Stimulated activated CD4-positive, alpha-beta T cell treated with anti-CD3 and anti-CD28 coated beads, Interleukin-1b, Interleukin-23, amount 100 ng/mL, for 24 hours (primary cell): Measurements from ENCODE around the gene PGRMC1.
"Not testable (repeated sequence)": the region's sequence is repeated elsewhere in the genome, so short reads cannot be mapped to it uniquely, and the experiment has no call there.

Experiments used
- DNase-seq, 4 experiments: peaks; one replicate each; pipeline ENCODE4 v3.0.0-alpha.2; 2020; ENCODE audit warnings: low read depth in 4 of 4, low spot score in 1 of 4

PGRMC1 gene

DNA sequence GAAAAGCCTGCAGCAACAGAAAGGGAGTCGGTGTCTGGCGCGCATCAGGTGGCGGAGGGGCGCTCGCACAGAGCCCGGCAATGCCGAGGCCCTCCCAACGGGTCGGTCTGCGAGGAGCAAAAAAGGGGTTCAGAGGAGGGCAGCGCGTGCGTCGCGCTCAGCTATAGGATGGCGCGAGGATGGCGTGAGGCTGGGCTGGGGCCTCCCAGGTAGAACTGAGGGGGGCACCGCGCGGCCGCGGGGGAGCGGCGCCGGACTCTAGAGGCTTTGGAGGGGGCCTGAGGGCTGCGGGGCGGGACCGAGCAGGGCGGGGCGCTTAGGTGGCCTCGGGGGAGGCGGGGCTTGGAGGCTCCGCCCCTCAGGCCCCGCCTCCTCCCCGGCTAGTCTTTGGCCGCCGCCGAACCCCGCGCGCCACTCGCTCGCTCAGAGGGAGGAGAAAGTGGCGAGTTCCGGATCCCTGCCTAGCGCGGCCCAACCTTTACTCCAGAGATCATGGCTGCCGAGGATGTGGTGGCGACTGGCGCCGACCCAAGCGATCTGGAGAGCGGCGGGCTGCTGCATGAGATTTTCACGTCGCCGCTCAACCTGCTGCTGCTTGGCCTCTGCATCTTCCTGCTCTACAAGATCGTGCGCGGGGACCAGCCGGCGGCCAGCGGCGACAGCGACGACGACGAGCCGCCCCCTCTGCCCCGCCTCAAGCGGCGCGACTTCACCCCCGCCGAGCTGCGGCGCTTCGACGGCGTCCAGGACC is at the start of gene PGRMC1:
PGRMC1 (plus strand) TSS at position 414 of the 751 bp plus-strand sequence; CDS start at position 493, 79 bp downstream.
- DNase-seq: peak; percentile 29 to 65 (median 55)

DNA sequence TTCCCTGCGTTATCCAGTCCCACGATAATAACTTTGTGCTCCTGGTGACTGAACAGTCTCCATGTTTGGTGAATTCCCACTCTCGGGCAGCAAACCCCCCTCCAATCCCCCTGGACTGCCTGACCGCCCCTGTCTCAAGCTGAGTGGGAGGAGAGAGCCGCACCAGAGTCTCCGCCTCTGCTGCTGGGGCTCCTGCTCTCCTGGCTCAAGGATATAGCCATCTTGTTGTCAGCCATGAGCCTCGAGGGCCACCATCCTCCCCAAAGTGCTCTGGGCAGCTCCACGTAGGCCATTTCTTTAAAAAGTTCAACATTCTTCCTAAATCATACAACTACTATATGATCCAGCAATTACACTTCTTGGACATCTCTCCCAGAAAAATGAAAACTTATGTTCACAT is 49.3 kb upstream of the PGRMC1 start:
- no peak for DNase-seq

DNA sequence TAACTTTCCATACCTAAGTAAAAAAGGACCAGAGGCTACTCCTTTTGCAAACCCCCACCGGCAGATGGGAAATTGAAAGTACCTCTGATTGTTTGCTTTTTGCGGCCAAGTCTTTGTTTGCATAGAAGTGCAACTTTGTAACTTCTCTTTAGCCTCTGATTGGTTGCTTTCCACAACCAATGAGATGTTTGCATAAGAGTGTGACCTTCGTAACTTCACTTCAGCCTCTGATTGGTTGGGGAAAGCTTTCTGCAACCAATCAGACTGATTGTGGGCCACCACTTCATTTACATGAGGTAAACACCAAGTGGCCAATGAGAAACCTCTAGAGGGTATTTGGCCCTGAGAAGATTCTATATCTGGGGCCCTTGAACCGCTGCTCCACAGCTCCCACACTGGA is 48.8 kb upstream of the PGRMC1 start:
- no peak for DNase-seq

DNA sequence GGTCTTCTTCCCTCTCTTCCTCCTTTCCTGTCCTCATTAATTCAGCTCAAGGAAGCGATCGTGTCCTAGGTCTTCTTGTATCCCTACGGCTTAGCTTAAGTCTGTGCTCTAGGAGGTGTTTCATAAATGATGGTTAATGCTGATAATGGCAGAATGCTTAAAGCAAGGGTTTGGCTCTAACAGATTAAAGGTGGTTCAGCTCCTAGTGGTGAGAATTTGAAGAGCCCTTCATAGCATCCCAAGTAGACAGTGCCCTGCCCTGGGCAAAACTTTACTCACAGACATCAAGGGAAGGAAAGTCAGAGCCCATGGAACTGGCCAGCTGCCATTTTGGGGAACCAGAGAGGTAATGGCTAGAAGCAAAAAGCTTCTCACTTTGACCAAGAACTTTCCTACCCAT is 47.0 kb upstream of the PGRMC1 start:
- DNase-seq: no peak

DNA sequence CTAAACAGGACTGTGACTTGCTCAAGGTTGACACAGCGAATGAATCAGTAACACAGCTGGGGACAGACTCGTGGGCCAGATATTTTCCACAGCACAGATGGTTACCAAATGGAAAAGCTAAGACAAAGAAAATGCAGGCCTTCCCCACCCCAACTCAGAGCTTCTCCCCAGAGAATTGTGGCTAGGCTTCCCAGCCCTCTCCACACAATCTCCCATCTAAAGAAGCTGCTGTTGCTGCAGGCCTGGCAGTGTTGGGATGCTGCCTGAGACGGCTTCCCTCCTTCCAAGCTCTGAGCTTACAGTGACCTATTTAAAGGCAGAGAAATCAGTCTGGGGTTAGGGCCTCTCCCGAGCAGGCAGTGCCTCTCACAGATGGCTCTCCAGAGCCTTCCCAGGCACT is 46.5 kb upstream of the PGRMC1 start:
- DNase-seq: no peak

DNA sequence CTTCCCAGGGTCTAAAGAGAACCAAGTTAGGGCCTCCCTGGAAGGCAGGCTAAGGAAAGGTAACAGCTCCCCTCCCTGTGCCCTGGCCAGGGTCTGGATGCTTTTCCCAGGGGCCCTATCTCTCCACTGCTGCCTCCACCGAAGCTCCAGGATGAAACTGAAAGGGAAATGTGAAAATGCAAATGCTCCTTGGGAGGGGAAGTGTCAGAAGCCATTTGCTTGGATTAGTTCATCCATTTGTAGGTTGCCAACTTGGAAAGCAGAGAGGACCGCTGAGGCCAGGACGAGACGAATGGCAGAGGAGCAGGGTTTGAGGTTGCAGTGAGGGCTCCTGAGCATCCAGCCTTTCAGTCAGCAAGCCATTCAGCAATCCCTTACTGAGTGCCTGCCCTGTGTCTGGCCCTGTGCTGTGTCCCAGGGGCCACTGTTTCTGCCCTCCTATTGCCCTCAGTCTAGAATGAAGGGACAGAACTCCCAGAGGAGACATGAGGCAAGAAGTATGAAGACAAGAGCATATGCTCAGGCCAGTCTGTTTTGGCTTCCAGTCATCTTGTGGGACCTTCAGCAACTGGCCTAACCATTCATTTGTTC is 45.9 kb upstream of the PGRMC1 start:
- no peak for DNase-seq

DNA sequence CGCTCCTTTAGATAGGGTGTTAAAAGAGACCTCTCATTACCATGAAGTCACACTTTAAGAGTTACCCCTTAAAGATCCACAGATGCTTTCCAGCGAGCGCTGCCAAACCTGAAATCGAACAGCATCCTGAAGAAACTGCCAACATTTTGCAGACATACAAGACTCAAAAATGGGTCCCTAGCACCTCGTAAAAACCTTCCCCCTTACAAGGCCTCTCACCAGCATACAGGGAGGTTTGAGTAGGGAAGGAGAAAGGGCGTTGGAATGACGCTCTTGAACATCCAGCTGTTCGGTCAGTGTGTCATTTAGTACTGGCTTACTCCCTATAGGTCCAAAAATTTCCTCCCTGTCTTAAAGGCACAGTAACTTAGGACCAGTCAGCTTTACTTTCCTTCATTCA is 45.3 kb upstream of the PGRMC1 start:
- no peak for DNase-seq

DNA sequence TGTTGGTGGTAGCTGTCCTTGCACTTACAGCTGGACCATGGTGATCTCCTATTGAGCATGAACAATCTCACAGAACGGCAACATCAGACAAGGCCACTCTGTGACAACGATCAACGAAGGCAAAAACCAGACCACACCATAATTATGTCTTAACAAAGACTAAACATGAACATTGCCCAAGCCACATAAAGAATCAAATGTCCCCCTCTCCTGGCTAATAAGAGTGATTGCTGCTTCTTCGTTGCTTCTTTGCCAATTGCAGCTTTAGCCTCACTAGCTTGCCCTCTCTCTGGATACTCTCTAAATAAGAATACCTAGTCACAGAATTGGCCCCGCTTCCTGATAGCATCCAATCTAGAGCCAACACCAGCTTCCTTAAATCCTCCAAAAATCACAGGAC is 41.5 kb upstream of the PGRMC1 start:
- DNase-seq: no peak

DNA sequence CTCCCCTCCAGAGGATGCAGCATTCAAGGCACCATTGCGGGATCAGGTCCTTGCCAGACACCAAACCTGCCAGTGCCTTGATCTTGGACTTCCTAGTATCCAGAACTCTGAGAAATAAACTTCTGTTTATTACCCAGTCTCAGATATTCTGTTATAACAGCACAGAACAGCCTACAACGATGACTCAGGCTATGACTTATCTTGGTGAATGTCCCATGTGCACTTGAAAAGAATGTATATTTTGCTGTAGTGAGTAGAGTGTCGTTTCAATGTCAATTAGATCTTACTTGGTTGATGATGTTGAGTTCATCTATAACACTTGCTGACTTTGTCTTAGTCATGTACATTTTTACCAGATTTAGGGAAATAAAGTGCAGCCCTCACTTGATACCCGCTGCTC is 34.5 kb upstream of the PGRMC1 start:
- no peak for DNase-seq

DNA sequence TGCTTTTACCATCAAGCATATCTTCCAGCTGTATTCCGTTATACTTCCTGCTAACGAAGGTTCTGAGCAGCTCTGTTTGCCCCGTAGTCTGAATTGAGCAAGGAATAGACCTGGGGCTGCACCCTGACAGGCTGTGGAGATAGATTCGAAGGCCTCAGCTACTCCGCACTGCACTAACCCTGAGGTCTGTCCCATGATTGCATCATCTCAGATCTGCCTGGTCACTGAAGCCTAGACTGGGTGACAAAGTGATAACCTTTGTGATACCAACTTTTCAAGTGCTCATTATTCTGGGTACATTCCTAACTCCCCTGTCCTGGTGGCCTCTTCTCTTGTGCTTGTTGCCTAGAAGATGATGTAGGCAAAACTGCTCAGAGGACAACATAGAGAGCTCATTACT is 29.9 kb upstream of the PGRMC1 start:
- DNase-seq: no peak

DNA sequence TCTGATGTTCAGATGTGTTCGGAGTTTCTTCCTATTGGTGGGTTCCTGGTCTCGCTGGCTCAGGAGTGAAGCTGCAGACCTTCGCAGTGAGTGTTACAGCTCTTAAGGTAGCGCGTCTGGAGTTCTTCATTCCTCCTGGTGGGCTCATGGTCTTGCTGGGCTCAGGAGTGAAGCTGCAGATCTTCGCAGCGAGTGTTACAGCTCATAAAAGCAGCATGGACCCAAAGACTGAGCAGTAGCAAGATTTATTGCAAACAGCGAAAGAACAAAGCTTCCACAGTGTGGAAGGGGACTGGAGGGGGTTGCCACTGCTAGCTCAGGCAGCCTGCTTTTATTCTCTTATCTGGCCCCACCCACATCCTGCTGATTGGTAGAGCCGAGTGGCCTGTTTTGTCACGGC is 28.6 kb upstream of the PGRMC1 start:
- not testable (repeated sequence) for DNase-seq

DNA sequence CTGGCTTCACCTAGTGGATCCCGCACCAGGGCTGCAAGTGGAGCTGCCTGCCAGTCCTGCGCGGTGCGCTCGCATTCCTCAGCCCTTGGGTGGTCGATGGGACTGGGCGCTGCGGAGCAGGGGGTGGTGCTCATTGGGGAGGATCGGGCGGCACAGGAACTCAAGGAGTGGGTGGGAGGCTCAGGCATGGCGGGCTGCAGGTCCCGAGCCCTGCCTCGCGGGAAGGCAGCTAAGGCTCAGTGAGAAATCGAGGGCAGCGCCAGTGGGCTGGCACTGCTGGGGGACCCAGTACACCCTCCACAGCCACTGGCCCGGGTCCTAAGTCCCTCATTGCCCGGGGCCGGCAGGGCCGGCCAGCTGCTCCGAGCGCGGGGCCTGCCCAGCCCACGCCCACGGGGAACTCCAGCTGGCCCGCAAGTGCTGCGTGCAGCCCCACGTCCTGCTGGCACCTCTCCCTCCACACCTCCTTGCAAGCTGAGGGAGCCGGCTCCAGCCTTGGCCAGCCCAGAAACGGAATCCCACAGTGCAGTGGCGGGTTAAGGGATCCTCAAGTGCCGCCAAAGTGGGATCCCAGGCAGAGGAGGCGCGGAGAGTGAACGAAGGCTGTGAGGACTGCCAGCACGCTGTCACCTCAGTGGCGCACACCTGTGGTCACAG is 27.6 kb upstream of the PGRMC1 start:
- DNase-seq: no peak

DNA sequence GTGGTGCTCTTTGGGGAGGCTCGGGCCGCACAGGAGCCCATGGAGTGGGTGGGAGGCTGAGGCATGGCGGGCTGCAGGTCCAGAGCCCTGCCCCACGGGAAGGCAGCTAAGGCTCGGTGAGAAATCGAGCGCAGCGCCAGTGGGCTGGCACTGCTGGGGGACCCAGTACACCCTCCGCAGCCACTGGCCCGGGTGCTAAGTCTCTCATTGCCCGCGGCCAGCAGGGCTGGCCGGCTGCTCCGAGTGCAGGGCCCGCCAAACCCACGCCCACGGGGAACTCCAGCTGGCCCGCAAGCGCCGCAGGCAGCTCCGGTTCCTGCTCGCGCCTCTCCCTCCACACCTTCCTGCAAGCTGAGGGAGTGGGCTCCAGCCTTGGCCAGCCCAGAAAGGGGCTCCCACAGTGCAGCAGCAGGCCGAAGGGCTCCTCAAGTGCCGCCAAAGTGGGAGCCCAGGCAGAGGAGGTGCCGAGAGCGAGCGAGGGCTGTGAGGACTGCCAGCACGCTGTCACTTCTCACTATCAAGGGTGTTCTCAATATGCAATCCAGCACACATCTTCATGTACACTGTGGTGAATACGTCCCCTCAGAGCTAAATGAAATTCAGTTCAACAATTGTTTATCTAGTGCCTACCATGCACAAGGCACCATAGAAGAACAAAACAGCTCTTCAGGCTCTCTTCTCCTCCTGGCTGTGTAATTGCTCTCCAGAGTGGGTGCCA is 25.0 kb upstream of the PGRMC1 start:
- DNase-seq: not testable (repeated sequence)

DNA sequence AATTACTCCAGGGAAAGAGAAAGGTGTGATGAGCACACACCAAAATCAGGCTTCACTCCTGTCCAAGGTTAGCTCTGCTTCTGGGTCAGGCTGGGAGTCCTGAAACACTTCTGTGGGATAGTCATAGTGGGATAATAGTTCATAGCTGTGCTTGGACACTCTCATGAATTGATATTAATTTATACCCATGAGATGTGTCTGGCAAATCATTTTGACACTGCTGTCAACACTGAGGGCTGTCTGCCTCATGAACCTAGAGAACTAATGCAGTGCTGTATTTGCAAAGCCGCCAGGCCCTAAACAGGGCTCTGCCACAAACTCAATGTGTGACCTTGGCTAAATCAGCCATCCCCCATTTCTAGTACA is 24.5 kb upstream of the PGRMC1 start:
- no peak for DNase-seq

DNA sequence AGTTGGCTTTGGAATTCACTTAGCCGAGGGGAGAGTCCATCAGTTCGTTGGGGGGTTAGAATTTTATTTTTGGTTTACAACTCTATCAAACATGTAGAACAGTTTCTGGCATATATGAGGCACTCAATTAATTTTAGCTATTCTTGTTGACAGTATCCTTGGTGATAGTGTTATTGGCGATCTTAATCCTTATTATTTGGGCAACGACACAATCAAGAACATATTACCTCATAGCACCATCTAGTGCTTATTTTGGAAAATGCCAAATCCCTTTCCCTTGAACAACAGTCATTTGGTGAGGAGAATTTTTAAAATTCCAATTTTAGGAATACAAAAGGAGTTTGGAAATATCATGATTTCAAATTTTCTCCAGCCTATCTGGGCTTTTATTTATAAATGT is 17.9 kb upstream of the PGRMC1 start:
- DNase-seq: no peak

DNA sequence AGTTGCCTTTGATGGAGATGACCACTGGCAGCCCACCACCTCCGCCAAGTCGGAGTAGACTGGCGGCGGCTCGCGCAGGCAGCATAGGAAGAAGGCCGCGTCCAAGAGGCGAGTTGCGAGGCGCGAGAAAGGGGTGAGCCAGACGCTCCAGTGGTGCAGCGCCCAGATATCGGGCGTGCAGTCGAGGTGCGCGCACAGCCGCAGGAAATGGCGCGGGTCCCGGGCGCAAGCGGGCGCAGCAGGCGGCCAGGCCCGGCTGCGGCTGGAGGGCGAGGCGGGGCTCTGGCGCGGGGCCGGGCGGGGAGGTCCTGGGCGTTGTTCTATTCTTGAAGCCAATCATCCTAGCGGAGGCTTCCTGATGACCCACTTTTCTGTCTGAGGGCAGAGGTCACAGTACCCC is 13.2 kb upstream of the PGRMC1 start:
- DNase-seq: no peak

DNA sequence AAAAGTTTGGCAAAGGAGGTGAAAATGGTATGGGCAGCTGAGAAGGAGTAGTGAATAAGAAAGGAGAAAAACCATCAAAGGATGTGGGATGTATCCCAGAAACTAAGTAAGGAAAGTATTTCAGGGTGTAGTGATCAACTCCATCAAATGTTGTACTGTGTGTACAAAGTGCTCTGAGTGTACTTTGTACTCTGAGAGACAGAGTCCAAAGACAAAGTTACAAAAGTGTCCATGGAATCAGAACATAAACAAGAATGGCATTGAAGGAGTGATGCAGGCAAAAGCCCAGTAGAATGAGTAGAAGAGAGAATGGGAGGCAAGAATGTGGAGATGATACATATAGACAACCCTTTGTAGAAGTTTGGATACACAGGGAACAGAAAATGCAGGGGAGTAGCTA is 12.3 kb upstream of the PGRMC1 start:
- no peak for DNase-seq

DNA sequence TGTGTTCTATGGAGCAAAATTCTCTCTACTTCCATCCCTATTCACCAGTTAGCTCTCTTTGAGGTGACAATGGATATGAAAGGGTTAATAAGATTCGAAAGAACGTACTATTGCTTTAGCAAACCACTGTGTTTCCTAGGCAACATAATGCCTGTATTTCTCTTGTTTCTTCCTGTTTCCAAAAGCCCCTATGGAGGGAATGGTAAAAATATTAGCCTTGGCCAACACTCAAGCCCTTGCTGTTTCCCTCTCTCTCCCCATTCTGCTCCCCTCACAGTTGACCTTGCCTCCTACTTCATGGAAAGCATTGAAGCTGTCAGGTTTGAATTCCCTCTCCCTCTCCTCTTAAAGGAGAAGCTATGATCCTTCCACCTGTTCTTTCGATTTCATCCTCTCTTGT is 9.6 kb upstream of the PGRMC1 start:
- no peak for DNase-seq

DNA sequence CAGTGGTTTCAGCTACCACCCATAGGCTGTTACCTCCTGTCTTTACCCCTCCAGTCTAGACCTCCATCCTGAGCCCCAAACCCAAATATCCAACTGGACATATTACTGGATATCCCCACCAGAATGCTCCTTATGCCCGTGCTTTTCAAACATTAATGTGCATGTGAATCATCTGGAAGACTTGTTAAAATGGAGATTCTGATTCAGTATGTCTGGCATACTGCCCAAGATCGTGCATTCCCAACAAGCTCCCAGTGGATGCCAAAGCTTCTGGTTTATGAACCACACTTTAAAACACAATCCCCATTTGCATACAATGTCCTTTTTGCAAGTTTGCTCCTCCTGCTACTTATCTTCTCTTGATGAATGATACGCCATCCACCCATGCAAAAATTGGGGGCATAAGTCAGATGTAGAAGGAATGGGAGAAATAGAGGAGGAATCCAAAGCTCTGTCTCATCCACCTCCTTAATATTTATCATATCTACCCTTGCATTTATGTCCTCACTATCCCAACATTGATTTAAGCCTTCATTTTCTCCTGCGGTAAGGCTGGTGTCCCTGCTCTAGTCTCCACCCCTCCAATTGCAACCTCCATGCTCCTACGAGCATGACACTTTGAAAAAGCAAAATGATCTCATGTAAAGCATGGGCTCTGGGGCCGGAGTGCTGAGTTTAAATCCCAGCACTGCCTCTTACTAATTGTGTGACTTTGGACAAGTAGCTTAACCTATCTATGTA is 7.4 kb upstream of the PGRMC1 start:
- no peak for DNase-seq

DNA sequence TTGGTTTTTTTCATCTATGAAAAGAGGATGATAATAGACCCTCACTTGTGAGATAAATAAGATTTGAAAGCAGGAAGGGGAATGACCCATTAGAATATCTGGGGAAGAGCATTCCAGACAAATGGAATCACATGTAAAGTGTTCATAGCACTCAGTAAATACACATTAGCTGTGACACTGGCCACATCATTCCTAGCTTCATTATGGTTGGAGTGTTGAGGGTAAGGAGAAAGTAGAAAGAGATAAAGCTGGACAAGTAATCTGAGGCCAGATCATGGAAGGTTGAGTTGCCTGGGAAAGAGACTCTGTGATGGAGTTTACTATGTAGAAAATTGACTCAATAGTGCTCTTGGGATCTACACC is 6.9 kb upstream of the PGRMC1 start:
- no peak for DNase-seq

DNA sequence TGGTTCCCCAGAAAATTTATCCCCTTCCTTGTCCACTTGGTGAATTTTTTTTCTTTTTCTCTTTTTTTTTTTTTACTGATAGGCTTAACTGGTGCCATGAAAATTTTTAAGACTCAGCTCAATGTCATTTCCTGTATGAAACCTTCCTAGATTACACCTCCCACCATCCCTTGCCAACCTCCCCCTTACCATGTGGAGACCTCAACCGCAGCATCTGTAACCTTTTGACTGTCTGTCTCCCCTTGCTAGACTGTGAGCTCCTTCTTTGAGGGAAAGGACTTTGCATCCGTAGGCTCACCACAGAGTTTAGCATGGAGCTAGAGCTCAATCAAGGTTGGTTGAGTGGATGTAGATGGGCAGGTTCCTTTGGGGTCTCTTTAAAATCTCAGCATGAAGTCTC is 5.2 kb upstream of the PGRMC1 start:
- no peak for DNase-seq
